ENCODE measurements around the gene UCP2.

DNA sequence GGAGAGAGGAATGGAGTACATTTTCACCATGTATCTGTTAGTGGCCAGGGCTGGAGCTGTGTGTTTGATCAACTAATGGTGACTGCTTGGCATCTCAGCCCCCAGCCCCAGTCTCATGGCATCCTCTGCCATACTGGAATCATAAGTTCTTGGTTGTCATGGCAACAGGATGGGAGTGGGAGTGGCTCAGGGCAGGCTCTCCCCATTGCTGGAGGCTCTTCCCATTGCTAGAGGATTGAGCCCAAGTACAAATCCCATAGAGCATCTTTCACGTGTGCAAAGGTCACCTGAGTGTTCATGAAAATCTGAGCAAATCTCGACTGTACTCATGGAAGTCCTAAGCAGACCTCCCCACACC is 16.9 kb downstream of the UCP2 start:
- TF ChIP-seq SMARCA5 (IDR thresholded peaks at IDR 0.05) = no peak
- no peak for TF ChIP-seq POLR2A (IDR thresholded peaks at IDR 0.05; ENCODE audit: low read depth, low read length)
- TF ChIP-seq POLR2AphosphoS5 (IDR thresholded peaks at IDR 0.05; ENCODE audit: low read length) = no peak
- TF ChIP-seq, protein P1, sequence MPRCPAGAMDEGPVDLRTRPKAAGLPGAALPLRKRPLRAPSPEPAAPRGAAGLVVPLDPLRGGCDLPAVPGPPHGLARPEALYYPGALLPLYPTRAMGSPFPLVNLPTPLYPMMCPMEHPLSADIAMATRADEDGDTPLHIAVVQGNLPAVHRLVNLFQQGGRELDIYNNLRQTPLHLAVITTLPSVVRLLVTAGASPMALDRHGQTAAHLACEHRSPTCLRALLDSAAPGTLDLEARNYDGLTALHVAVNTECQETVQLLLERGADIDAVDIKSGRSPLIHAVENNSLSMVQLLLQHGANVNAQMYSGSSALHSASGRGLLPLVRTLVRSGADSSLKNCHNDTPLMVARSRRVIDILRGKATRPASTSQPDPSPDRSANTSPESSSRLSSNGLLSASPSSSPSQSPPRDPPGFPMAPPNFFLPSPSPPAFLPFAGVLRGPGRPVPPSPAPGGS (IDR thresholded peaks at IDR 0.05; ENCODE audit: borderline replicate concordance, insufficient read depth, low read depth, low read length, poor library complexity, severe bottlenecking) = no peak
- TF ChIP-seq CEBPB (IDR thresholded peaks at IDR 0.05; ENCODE audit: borderline replicate concordance in 1 of 2, low read depth in 2 of 2, low read length in 2 of 2) = no peak
- no peak for TF ChIP-seq MYB (IDR thresholded peaks at IDR 0.05; ENCODE audit: borderline replicate concordance, low read depth, low read length)
- TF ChIP-seq, protein P2, sequence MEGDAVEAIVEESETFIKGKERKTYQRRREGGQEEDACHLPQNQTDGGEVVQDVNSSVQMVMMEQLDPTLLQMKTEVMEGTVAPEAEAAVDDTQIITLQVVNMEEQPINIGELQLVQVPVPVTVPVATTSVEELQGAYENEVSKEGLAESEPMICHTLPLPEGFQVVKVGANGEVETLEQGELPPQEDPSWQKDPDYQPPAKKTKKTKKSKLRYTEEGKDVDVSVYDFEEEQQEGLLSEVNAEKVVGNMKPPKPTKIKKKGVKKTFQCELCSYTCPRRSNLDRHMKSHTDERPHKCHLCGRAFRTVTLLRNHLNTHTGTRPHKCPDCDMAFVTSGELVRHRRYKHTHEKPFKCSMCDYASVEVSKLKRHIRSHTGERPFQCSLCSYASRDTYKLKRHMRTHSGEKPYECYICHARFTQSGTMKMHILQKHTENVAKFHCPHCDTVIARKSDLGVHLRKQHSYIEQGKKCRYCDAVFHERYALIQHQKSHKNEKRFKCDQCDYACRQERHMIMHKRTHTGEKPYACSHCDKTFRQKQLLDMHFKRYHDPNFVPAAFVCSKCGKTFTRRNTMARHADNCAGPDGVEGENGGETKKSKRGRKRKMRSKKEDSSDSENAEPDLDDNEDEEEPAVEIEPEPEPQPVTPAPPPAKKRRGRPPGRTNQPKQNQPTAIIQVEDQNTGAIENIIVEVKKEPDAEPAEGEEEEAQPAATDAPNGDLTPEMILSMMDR (IDR thresholded peaks at IDR 0.05 in 2 of 3, conservative IDR thresholded peaks at IDR 0.05 in 1 of 3; ENCODE audit: control insufficient read depth in 2 of 3, extremely low read depth in 1 of 3, insufficient read depth in 1 of 3, low read depth in 3 of 3, low read length in 3 of 3) = no peak

Measured in GM12878 (cell line).